ENCODE measurements around the gene MICAL2.
A peak's percentile ranks its signal among the peaks of the same experiment; 100 is the strongest.

The MICAL2 gene

GRCh38 chr11:12188548-12189317 is 78.3 kb downstream of the MICAL2 start:
- no peak for DNase-seq (ENCODE audit: low read depth, low spot score)
- CTCF ChIA-PET, result interaction anchor here (1.0 to 7.4 kb wide), 2 partner anchors 9 to 12 kb away, joined by 3 to 29 read pairs; no protein-coding TSS in a partner anchor
- TF ChIP-seq CTCF (IDR thresholded peaks at IDR 0.05; ENCODE audit: insufficient read depth, low read length, missing control alignments), result no peak
- POLR2A ChIA-PET, result interaction anchor here (0.6 kb wide), 1 partner anchor 19 kb away, joined by 3 read pairs; no protein-coding TSS in a partner anchor
- no peak overlapping the region for H3K4me3 ChIP-seq (ENCODE audit: low read depth, low read length)

GRCh38 chr11:12189543-12190235 is 79.3 kb downstream of the MICAL2 start:
- no peak for DNase-seq (ENCODE audit: low read depth, low spot score)
- ChIA-PET CTCF (interaction anchor here (1.0 to 1.3 kb wide), 2 partner anchors 10 to 11 kb away, joined by 3 read pairs; no protein-coding TSS in a partner anchor), POLR2A (interaction anchor here (0.6 kb wide), 1 partner anchor 18 kb away, joined by 3 read pairs; no protein-coding TSS in a partner anchor)
- no peak overlapping the region for H3K4me3 ChIP-seq (ENCODE audit: low read depth, low read length)
- TF ChIP-seq CTCF (IDR thresholded peaks at IDR 0.05; ENCODE audit: insufficient read depth, low read length, missing control alignments), result peak; percentile 7

- ChIA-PET POLR2A (no interaction called here), CTCF (interaction anchor here (0.9 to 1.3 kb wide), 2 partner anchors 10 to 11 kb away, joined by 3 read pairs; no protein-coding TSS in a partner anchor)
Observed at GRCh38 chr11:12190511-12190910, 80.1 kb downstream of the MICAL2 start.

GRCh38 chr11:12192794-12193514 is 82.6 kb downstream of the MICAL2 start:
- ChIA-PET CTCF (interaction anchor here (1.2 to 1.7 kb wide), 5 partner anchors 8 to 149 kb away, joined by 3 to 5 read pairs (median 5); no protein-coding TSS in a partner anchor), POLR2A (no interaction called here)
- no peak for DNase-seq (ENCODE audit: low read depth, low spot score)
- H3K4me3 ChIP-seq (ENCODE audit: low read depth, low read length), result no peak overlapping the region
- TF ChIP-seq CTCF (IDR thresholded peaks at IDR 0.05; ENCODE audit: insufficient read depth, low read length, missing control alignments), result no peak

More at GRCh38 chr11:12190511-12190910, 80.1 kb downstream of the MICAL2 start:
- DNase-seq (ENCODE audit: low read depth, low spot score), result no peak
- no peak for TF ChIP-seq CTCF (IDR thresholded peaks at IDR 0.05; ENCODE audit: insufficient read depth, low read length, missing control alignments)
- H3K4me3 ChIP-seq (ENCODE audit: low read depth, low read length), result no peak overlapping the region

GRCh38 chr11:12193515-12194336 is 83.3 kb downstream of the MICAL2 start:
- ChIA-PET CTCF (interaction anchor here (1.2 to 1.7 kb wide), 5 partner anchors 9 to 146 kb away, joined by 3 to 5 read pairs (median 4); no protein-coding TSS in a partner anchor), POLR2A (interaction anchor here (1.2 kb wide), 1 partner anchor 12 kb away, joined by 4 read pairs; no protein-coding TSS in a partner anchor)
- no peak for DNase-seq (ENCODE audit: low read depth, low spot score)
- TF ChIP-seq CTCF (IDR thresholded peaks at IDR 0.05; ENCODE audit: insufficient read depth, low read length, missing control alignments), result no peak
- no peak overlapping the region for H3K4me3 ChIP-seq (ENCODE audit: low read depth, low read length)

Measured in AG04449 (cell line).